Sigmoid colon (tissue), 7 donors: ENCODE data around the gene DOK6. TPM values are rescaled to one million over a fixed set of nuclear protein-coding genes. Genes with fewer than 3 reads are reported as not detected.

Source experiments
- DNase-seq: peaks from one replicate; pipeline ENCODE4 v3.0.0-alpha.2; 2019
- H3K27ac ChIP-seq, 4 donors: fragments of 200-600 bp; sonication (generic); one replicate each; pipeline ENCODE4 v1.5.1; 2016 to 2019; ENCODE audit warnings: mild to moderate bottlenecking in 1 of 4
- H3K27me3 ChIP-seq, 3 donors: fragments of 200-600 bp; sonication (generic); one replicate each; pipeline ENCODE4 v1.5.1; 2019; ENCODE audit warnings: mild to moderate bottlenecking in 1 of 3
- H3K36me3 ChIP-seq, 4 donors: fragments of 200-600 bp; sonication (generic); one replicate each; pipeline ENCODE4 v1.5.1; 2016 to 2019
- H3K4me1 ChIP-seq, 4 donors: fragments of 200-600 bp; sonication (generic); one replicate each; pipeline ENCODE4 v1.5.1; 2017 to 2019
- H3K4me3 ChIP-seq, 4 donors: fragments of 200-600 bp; sonication (generic); one replicate each; pipeline ENCODE4 v1.5.1; 2017 to 2019; ENCODE audit warnings: mild to moderate bottlenecking in 2 of 4, moderate library complexity in 1 of 4
- H3K9me3 ChIP-seq, 4 donors: fragments of 200-600 bp in 3 of 4; sonication (generic) in 3 of 4; one replicate each; pipeline versions ENCODE4 v1.5.1 to v1.6.1; 2013 to 2019
- EP300 ChIP-seq, 4 donors: sonication (generic); formaldehyde crosslinking; IDR thresholded peaks; one replicate each; pipeline ENCODE4 v1.6.1; 2017; ENCODE audit warnings: antibody characterized with exemption in 4 of 4
- POLR2A ChIP-seq, 2 donors: fragments of 450-650 bp; IDR thresholded peaks; one replicate each; pipeline ENCODE4 v1.6.1; 2016; ENCODE audit warnings: antibody characterized with exemption in 2 of 2, mild to moderate bottlenecking in 2 of 2, moderate library complexity in 2 of 2
- POLR2AphosphoS5 ChIP-seq, 4 donors: sonication (generic); formaldehyde crosslinking; IDR thresholded peaks; one replicate each; pipeline ENCODE4 v1.6.1; 2017; ENCODE audit warnings: antibody characterized with exemption in 4 of 4
- WGBS, 2 donors: extraction: QIAGEN DNeasy Blood & Tissue Kit; methylation state at CpG; one replicate each; pipeline ENCODE4 v1.1.7; 2013; 5-methylcytosine and 5-hydroxymethylcytosine counted together
- intact Hi-C: fragments of 100-400 bp; cut with DNase I; formaldehyde crosslinking; loops from one replicate; pipeline ENCODE4 v1.15.1; 2023
- polyA plus RNA-seq, 3 donors: library from polyadenylated mRNA; stranded (reverse); fragments of 200-250 nt; gene quantifications; one replicate each; pipeline ENCODE4 v1.2.3, GENCODE V29; 2013
- total RNA-seq, 4 donors: library from RNA; depleted of rRNA; stranded (reverse); fragments of >200 nt; gene quantifications; one replicate each; pipeline ENCODE4 v1.1.0, GENCODE V29; 2016
- TF ChIP-seq, protein P1 (sequence below), 4 experiments: fragments of 450-650 bp in 3 of 4; fragments of 200-600 bp in 1 of 4; IDR thresholded peaks; one replicate each; pipeline ENCODE4 v1.5.1; 2016 to 2019; ENCODE audit warnings: antibody characterized with exemption in 4 of 4, mild to moderate bottlenecking in 3 of 4, moderate library complexity in 2 of 4
- donor health status: healthy with polysubstance abuse.
- donor health status: Bipolar disorder and iron deficiency.
- donor health status: healthy.

Gene DOK6
- total and polyA plus RNA-seq, 7 donors, result under 0.01 to 1.9 (median 0.95) TPM

DNA sequence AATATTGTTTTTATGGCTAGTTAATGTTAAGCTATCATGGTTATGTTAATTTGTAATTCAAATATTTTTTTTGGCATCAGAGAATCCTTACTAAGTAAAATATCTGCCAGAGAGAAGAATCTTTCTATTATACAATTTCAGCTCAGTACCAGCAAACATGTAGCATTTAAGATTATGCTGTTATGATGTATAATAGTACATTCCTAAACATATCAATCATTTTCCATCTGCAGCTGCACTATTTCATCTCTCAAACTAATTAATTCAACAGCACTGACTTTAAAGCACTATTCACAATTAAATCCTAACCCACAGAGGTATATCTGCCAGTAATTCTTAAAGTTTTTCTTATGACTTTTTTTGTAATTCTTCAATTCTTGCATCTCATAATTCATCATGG, 296.4 kb downstream of the DOK6 start:
- no peak for TF ChIP-seq POLR2A (IDR thresholded peaks at IDR 0.05)
- TF ChIP-seq, protein P1, sequence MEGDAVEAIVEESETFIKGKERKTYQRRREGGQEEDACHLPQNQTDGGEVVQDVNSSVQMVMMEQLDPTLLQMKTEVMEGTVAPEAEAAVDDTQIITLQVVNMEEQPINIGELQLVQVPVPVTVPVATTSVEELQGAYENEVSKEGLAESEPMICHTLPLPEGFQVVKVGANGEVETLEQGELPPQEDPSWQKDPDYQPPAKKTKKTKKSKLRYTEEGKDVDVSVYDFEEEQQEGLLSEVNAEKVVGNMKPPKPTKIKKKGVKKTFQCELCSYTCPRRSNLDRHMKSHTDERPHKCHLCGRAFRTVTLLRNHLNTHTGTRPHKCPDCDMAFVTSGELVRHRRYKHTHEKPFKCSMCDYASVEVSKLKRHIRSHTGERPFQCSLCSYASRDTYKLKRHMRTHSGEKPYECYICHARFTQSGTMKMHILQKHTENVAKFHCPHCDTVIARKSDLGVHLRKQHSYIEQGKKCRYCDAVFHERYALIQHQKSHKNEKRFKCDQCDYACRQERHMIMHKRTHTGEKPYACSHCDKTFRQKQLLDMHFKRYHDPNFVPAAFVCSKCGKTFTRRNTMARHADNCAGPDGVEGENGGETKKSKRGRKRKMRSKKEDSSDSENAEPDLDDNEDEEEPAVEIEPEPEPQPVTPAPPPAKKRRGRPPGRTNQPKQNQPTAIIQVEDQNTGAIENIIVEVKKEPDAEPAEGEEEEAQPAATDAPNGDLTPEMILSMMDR (IDR thresholded peaks at IDR 0.05), result no peak
- no peak for TF ChIP-seq POLR2AphosphoS5 (IDR thresholded peaks at IDR 0.05)
- TF ChIP-seq EP300 (IDR thresholded peaks at IDR 0.05), result no peak
- Histone ChIP-seq H3K9me3 (no peaks in the 10 kb centered on the region), H3K4me3 (no peak overlapping the region), H3K27me3 (no peaks in the 10 kb centered on the region), H3K27ac (no peak overlapping the region), H3K36me3 (no peaks in the 10 kb centered on the region), H3K4me1 (no peaks in the 10 kb centered on the region)
- DNase-seq, result no peak
- intact Hi-C loops, result no loop called here

DNA sequence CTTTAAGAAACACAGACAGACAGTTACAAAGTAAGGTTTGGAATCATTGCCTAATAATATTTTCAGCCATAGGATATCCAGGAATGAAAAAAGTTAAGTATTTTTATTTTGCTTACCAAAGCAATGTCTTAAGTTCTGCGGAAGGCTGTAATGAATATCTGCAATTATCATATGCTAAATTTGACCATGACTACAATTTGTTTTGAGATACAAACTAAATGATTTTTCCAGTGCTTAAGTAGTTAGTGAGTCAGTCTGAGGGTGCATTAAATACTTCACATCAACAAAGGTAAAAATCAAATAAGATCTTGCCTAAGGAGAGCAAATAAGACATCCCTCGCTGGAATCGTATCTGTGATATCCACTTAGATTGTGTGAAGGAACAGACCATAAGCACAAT, 297.0 kb downstream of the DOK6 start:
- H3K9me3 ChIP-seq, result no peaks in the 10 kb centered on the region
- H3K4me1 ChIP-seq, result no peaks in the 10 kb centered on the region
- H3K4me3 ChIP-seq, result no peak overlapping the region
- TF ChIP-seq, protein P1 (IDR thresholded peaks at IDR 0.05), result no peak
- H3K27me3 ChIP-seq, result no peaks in the 10 kb centered on the region
- intact Hi-C loops, result no loop called here
- no peak for DNase-seq
- H3K36me3 ChIP-seq, result no peaks in the 10 kb centered on the region
- 93 to 95% methylated on average over 3 of the region's 3 CpGs for WGBS, 2 donors
- H3K27ac ChIP-seq, result no peak overlapping the region

DNA sequence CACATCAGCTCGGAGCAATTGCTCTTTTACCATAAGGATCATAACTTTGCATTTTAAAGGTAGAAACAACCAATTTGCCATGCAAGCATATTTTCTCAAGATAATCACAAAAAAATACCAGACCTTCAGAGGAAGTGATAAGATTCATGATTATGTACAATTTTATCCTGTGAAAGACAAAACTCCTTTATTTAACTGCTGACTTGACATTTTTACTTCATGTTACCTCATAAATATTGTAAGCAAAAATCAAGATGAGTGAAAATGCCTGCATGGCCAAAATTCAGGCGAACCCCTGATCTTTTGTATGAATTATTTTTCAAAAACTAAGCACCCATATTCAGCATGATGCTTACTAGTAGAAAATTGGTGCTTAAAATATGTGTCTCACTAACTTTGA, 300.6 kb downstream of the DOK6 start:
- Histone ChIP-seq H3K27ac (no peak overlapping the region), H3K4me3 (no peak overlapping the region), H3K27me3 (no peaks in the 10 kb centered on the region), H3K36me3 (no peaks in the 10 kb centered on the region), H3K4me1 (no peaks in the 10 kb centered on the region), H3K9me3 (no peaks in the 10 kb centered on the region)
- DNase-seq, result no peak
- TF ChIP-seq POLR2A (IDR thresholded peaks at IDR 0.05) (no peak), EP300 (IDR thresholded peaks at IDR 0.05) (no peak), POLR2AphosphoS5 (IDR thresholded peaks at IDR 0.05) (no peak)
- TF ChIP-seq, protein P1 (IDR thresholded peaks at IDR 0.05), result no peak
- WGBS, 2 donors, result 81 to 92% methylated on average over 2 of the region's 2 CpGs
- intact Hi-C loops, result no loop called here

DNA sequence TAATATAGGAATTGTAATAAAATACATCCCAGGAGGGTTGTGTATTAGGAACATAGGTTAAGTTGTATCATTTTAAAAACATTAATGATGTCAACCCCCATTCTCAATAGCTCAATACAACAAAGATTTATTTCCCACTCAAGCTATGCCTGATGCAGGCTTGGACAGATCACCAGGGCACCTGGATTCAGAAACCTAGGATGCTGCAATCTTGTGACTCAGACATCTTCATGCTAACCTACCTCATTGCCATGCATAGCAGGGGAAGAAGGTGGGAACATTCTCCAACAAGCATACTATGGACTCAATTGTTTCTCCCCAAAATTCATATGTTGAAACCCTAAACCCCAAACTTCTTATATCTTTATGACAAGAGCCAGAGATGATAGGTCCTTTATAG, 302.8 kb downstream of the DOK6 start:
- H3K27ac ChIP-seq, result no peak overlapping the region
- no peaks in the 10 kb centered on the region for H3K4me1 ChIP-seq
- no peaks in the 10 kb centered on the region for H3K27me3 ChIP-seq
- no peak overlapping the region for H3K4me3 ChIP-seq
- TF ChIP-seq POLR2AphosphoS5 (IDR thresholded peaks at IDR 0.05) (no peak), EP300 (IDR thresholded peaks at IDR 0.05) (no peak), POLR2A (IDR thresholded peaks at IDR 0.05) (no peak)
- TF ChIP-seq, protein P1 (IDR thresholded peaks at IDR 0.05), result no peak
- intact Hi-C loops, result no loop called here
- no peak for DNase-seq
- no peaks in the 10 kb centered on the region for H3K9me3 ChIP-seq
- no peaks in the 10 kb centered on the region for H3K36me3 ChIP-seq

DNA sequence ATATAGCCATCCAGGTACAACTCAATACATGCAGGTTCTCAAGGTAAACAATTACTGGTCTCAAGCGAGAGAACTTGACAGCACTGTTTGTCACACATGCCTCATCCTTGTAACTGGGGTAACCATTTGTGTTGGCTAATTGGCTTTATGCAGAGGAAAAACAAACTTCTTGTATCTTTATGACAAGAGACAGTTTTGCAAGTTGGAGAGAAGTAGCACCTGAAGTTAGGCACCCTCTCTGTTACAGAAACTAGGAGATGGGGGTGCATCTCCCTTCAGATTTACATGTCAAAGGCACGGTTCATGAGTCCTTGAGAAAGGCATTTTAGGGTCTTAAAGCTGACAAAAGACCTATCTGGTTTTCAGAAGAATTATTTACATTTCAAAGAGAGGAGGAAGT, 305.3 kb downstream of the DOK6 start:
- no peak overlapping the region for H3K4me3 ChIP-seq
- H3K4me1 ChIP-seq, result no peaks in the 10 kb centered on the region
- no peaks in the 10 kb centered on the region for H3K9me3 ChIP-seq
- intact Hi-C loops, result no loop called here
- no peak overlapping the region for H3K27ac ChIP-seq
- no peak for DNase-seq
- WGBS, 2 donors, result 23 to 45% methylated on average over 2 of the region's 2 CpGs
- no peaks in the 10 kb centered on the region for H3K27me3 ChIP-seq
- no peak for TF ChIP-seq POLR2AphosphoS5 (IDR thresholded peaks at IDR 0.05)
- TF ChIP-seq, protein P1 (IDR thresholded peaks at IDR 0.05), result no peak
- TF ChIP-seq EP300 (IDR thresholded peaks at IDR 0.05), result no peak
- TF ChIP-seq POLR2A (IDR thresholded peaks at IDR 0.05), result no peak
- no peaks in the 10 kb centered on the region for H3K36me3 ChIP-seq
